GM06990 (cell line): ENCODE data around the gene BEX4.
"Not testable (repeated sequence)": the region's sequence is repeated elsewhere in the genome, so short reads cannot be mapped to it uniquely, and the experiment has no call there.

ENCODE experiments used
- DNase-seq: peaks from one replicate; pipeline ENCODE4 v3.0.0-alpha.2; 2011; ENCODE audit not compliant: insufficient read length; ENCODE audit errors: extremely low read depth
- H3K27me3 ChIP-seq: replicated peaks from 2 replicates; pipeline ENCODE4 v1.6.0; 2011; ENCODE audit warnings: low read length; ENCODE audit not compliant: control insufficient read depth, insufficient read depth
- H3K36me3 ChIP-seq: 2 replicates; pipeline ENCODE4 v1.5.1; 2011; ENCODE audit warnings: low read length; ENCODE audit not compliant: control insufficient read depth, insufficient read depth
- H3K4me3 ChIP-seq: replicated peaks from 2 replicates; pipeline ENCODE4 v1.5.1; 2011; ENCODE audit warnings: low read depth, mild to moderate bottlenecking, control low read depth, low read length
- CTCF ChIP-seq: IDR thresholded peaks from 2 replicates; pipeline ENCODE4 v1.5.1; 2011; ENCODE audit warnings: low read length, control low read depth, mild to moderate bottlenecking, inconsistent platforms; ENCODE audit not compliant: insufficient read depth, poor library complexity, severe bottlenecking

BEX4 gene

GRCh38 chrX:103214870-103215424 is at the start of gene BEX4:
TSS of gene BEX4 (plus strand) at chrX:103215108. CDS start at chrX:103216154, 1,046 bp downstream.
- peak; percentile 26 for DNase-seq
- Histone ChIP-seq H3K27me3 (no peaks in the 10 kb centered on the region), H3K4me3 (peak within 1 kb of the TSS; percentile 24), H3K36me3 (no peaks in the 10 kb centered on the region)
- no peak for TF ChIP-seq CTCF

GRCh38 chrX:103170216-103170615 is 44.7 kb upstream of the BEX4 start:
- TF ChIP-seq CTCF: no peak
- Histone ChIP-seq H3K27me3 (no peaks in the 10 kb centered on the region; the same call in 1 of the 2 replicates), H3K4me3 (no peak overlapping the region), H3K36me3 (no peaks in the 10 kb centered on the region)
- no peak for DNase-seq

GRCh38 chrX:103171353-103171752 is 43.6 kb upstream of the BEX4 start:
- no peak overlapping the region for H3K4me3 ChIP-seq
- no peak for TF ChIP-seq CTCF
- no peaks in the 10 kb centered on the region; the same call in 1 of the 2 replicates for H3K27me3 ChIP-seq
- no peak for DNase-seq
- H3K36me3 ChIP-seq: no peaks in the 10 kb centered on the region

GRCh38 chrX:103175256-103175655 is 39.7 kb upstream of the BEX4 start:
- not testable (repeated sequence) for DNase-seq, H3K36me3 ChIP-seq, H3K4me3 ChIP-seq, H3K27me3 ChIP-seq

GRCh38 chrX:103175944-103176753 is 38.8 kb upstream of the BEX4 start:
- Histone ChIP-seq H3K27me3 (no peaks in the 10 kb centered on the region; the same call in 1 of the 2 replicates), H3K4me3 (no peak overlapping the region), H3K36me3 (no peaks in the 10 kb centered on the region)
- DNase-seq: no peak
- peak; percentile 87 for TF ChIP-seq CTCF

GRCh38 chrX:103177556-103177955 is 37.4 kb upstream of the BEX4 start:
- Histone ChIP-seq H3K27me3 (no peaks in the 10 kb centered on the region; the same call in 1 of the 2 replicates), H3K4me3 (no peak overlapping the region), H3K36me3 (no peaks in the 10 kb centered on the region)
- no peak for DNase-seq
- no peak for TF ChIP-seq CTCF
